ENCODE data around the gene LIN37. TPM values are rescaled to one million over a fixed set of nuclear protein-coding genes. Genes with fewer than 3 reads are reported as not detected.

Gene LIN37
- total and polyA plus RNA-seq, 8 donors = 1.7 to 44.0 (median 4.5) TPM

DNA sequence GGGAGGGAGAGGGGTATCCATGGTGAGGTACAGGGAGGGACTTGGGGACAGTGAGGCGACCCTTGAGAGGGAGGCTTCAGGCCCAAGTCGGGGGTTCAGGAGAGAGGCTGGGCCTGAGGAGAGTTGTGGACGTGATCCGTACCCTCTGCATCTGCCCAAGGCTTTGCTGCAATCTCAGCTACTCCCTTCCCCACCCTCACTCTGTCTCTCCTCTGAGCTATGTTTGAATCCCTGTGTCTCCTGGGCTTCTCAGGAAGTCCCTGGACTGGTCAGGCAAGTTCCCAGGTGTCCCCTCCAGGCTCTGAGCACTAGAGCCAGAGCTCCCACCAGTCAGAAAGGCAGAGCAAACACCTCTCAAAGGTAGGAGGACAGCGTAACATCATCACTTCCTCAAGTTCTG, 1.8 kb downstream of the LIN37 start:
- Histone ChIP-seq H3K27ac (no peak overlapping the region), H3K9me3 (no peaks in the 10 kb centered on the region), H3K4me3 (no peak overlapping the region), H3K27me3 (no peaks in the 10 kb centered on the region), H3K36me3 (peaks cover 0 to 4% (median 0%) of the 10 kb centered on the region in 3 donors), H3K4me1 (peaks cover 0 to 18% (median 4%) of the 10 kb centered on the region in 3 donors)
- intact Hi-C loops (cut with DNase I) = no loop called here
- TF ChIP-seq CTCF (IDR thresholded peaks at IDR 0.05) = no peak
- no peak for DNase-seq
- WGBS, 2 donors = 86 to 97% methylated on average over 5 of the region's 5 CpGs
- ATAC-seq = no peak
- no peak for FAIRE-seq

DNA sequence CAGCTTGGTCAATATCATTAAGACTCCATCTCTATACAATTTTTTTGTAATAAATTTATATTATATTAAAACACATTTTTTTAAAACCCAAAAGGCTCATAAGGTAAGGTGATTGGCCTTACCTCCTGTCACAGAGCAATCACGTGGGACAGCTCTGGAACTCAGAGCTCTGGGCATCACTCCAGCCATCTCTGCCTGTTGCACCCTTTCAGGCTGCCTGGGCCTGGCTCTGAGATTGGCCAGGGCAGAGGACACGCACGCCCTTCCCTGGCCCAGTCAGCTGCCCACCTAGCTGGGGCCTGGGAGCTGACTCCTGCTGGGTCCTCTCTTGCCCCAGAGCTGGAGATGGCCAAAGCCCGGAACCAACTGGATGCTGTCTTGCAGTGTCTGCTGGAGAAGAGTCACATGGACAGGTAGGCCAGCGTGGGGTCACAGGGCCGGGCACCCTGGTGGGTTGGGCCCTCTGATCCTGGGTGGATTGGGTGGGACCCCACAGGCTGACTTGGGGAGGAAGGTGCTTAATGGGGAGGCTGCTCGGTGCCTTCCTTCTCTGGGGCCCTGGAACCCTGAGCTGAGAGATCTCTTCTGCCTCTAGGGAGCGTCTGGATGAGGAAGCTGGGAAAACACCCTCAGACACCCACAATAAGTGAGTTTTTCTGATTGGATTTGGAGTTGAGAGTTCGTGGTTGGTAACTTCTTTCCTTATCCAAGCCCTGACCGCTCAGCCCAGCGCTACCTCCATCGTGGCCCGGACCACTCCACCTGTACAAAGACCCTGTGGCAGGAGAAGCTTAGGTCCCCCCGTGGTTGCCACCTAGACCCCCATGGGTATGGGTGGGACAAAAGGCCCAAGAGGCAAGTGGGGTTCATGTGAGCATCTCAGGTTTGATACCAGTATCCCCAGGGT, 3.7 kb downstream of the LIN37 start:
- ATAC-seq = no peak
- WGBS, 2 donors = 85 to 89% methylated on average over 14 of the region's 14 CpGs
- Histone ChIP-seq H3K27me3 (no peaks in the 10 kb centered on the region), H3K36me3 (peaks cover 0 to 4% (median 0%) of the 10 kb centered on the region in 3 donors), H3K4me1 (peaks cover 0 to 17% (median 7%) of the 10 kb centered on the region in 3 donors), H3K9me3 (no peaks in the 10 kb centered on the region), H3K27ac (no peak overlapping the region), H3K4me3 (no peak overlapping the region)
- intact Hi-C loops (cut with DNase I) = no loop called here
- peak in 1 of 6 donors; percentile 52 for DNase-seq
- FAIRE-seq = no peak
- no peak for TF ChIP-seq CTCF (IDR thresholded peaks at IDR 0.05)

- no peak for TF ChIP-seq CTCF (IDR thresholded peaks at IDR 0.05)
- H3K27ac ChIP-seq = no peak overlapping the region
- ATAC-seq (no peak), FAIRE-seq (no peak), DNase-seq (peak in 3 of 6 donors; percentile 17 to 56 (median 43))
- H3K4me1 ChIP-seq = peaks cover 0 to 20% (median 10%) of the 10 kb centered on the region in 3 donors
- H3K36me3 ChIP-seq = peaks cover 0 to 4% (median 0%) of the 10 kb centered on the region in 3 donors
- H3K27me3 ChIP-seq = no peaks in the 10 kb centered on the region
- no peaks in the 10 kb centered on the region for H3K9me3 ChIP-seq
- WGBS, 2 donors = 93 to 95% methylated on average over 20 of the region's 20 CpGs
- intact Hi-C loops (cut with DNase I) = no loop called here
- no peak overlapping the region for H3K4me3 ChIP-seq
Measured at GRCh38 chr19:35752746-35753350, 4.5 kb downstream of the LIN37 start.

DNA sequence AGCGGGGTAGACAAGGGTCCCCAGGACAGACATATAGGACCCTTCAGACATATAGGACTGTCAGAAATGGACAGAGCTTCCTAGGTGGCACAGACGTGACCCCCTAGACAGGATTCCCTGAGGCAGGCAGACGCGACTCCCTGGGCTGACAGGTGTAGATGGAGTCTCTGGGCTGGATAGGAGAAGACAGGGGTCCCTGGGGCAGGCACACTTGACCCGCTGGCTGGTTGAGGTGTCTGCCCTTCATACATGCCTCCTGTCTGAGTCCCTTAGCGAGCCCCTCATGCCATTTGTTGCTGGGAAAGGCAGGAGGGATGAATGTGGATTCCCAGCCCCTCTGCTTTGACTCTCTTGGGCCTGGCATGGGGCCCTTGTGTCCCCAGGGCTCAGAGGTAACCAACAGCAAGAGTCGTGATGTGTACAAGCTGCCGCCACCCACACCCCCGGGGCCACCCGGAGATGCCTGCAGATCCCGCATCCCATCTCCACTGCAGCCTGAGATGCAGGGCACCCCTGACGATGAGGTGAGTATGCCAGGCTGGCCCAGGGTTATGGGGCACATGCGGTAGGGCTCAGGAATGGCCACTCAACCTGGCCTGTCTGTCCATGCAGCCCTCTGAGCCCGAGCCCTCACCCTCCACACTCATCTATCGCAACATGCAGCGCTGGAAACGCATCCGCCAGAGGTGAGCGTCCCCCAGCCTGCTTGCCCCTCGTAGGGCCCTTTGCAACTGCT, 5.4 kb downstream of the LIN37 start:
- H3K9me3 ChIP-seq = no peaks in the 10 kb centered on the region
- WGBS, 2 donors = 86 to 95% methylated on average over 20 of the region's 20 CpGs
- peaks cover 0 to 20% (median 8%) of the 10 kb centered on the region in 3 donors for H3K4me1 ChIP-seq
- intact Hi-C loops (cut with DNase I) = no loop called here
- ATAC-seq = no peak
- no peak for DNase-seq
- H3K27me3 ChIP-seq = no peaks in the 10 kb centered on the region
- peaks cover 0 to 4% (median 0%) of the 10 kb centered on the region in 3 donors for H3K36me3 ChIP-seq
- H3K27ac ChIP-seq = no peak overlapping the region
- H3K4me3 ChIP-seq = no peak overlapping the region
- TF ChIP-seq CTCF (IDR thresholded peaks at IDR 0.05) = no peak
- no peak for FAIRE-seq
